Non-pigmented ciliary epithelial cell (primary cell): ENCODE data around the gene FHOD1.

Experiments used
- DNase-seq: peaks from one replicate; pipeline ENCODE4 v3.0.0-alpha.2; 2010; ENCODE audit warnings: low read depth

FHOD1 gene

DNA sequence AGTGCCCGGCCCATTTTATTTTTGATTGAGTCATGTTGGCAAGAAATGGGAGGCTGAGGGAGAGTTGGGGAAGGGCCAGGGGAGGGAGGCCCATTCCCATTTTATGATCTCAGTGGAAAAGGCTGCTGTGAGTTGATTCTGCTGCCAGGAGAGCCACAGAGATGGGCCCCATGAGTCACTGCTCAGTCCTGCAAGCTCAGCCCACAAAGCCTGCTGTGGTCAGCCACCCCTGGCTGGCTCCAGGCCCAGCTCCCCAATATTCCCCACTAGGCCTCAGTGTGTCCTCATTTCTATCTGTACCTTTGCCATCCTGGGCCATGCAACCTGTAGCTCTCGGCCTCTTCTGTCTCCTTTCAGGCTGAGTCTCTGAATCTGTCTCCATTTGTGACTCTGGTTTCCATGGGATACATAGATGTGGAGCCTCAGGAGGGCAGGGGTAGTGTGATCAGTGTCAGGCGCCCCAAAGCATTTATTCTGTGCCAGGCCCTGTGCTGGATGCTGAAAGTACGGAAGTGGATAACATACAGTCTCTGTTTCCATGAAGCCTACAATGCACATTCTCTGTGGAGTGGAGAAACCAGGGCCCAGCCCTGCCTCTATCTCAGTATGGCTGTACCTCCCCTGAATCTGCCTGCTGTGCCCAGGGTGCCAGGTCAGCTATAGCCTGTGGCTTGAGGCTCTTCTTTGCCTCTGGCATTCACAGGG, 30.2 kb upstream of the FHOD1 start:
- peak; percentile 97 for DNase-seq

GRCh38 chr16:67275321-67275720, 28.0 kb upstream of the FHOD1 start:
- DNase-seq = no peak

- no peak for DNase-seq
Measured at GRCh38 chr16:67271446-67271845, 24.2 kb upstream of the FHOD1 start.

GRCh38 chr16:67270931-67271338, 23.7 kb upstream of the FHOD1 start:
- no peak for DNase-seq

- no peak for DNase-seq
Measured at GRCh38 chr16:67269766-67270165, 22.5 kb upstream of the FHOD1 start.

- no peak for DNase-seq
Measured at GRCh38 chr16:67268136-67268579, 20.9 kb upstream of the FHOD1 start.

- DNase-seq = no peak
Measured at GRCh38 chr16:67265834-67266233, 18.6 kb upstream of the FHOD1 start.

DNA sequence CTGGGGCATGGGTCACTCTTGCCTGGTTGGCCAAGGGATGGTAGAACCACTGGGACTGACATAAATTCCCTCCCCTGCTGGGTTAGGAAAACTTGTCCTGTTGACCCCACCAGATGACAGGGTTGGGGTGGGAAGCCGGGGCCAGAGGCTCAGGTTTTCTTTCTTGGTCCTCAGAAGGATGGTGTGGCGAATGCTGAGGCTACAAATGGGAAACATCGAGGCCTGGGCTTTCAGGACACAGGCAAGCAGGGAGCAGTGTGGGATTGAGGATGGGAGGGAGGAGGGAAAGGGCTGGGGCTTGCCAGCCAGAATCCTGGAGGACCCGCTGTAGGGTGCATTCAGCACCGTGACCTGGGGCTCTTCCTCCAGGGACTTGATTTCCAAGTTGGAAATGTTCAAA, 17.6 kb upstream of the FHOD1 start:
- no peak for DNase-seq

DNA sequence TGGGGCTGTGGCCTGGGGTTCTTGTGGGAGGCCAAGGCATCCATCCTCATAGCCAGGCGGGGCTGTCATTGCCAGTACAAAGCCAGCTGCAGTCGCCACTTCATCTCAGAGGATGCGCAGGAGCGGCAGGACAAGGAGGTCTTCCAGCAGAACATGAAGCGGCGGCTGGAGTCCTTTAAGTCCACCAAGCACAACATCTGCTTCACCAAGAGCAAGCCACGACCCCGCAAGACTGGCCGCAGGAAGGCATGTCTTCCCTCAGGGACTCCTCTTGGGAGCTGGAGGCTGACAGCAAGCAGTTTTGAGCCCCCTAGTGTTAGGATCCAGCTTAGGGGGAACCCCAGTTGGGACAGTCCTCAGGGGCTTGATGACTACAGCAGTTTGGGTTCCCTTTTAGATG, 17.0 kb upstream of the FHOD1 start:
- DNase-seq = no peak

DNA sequence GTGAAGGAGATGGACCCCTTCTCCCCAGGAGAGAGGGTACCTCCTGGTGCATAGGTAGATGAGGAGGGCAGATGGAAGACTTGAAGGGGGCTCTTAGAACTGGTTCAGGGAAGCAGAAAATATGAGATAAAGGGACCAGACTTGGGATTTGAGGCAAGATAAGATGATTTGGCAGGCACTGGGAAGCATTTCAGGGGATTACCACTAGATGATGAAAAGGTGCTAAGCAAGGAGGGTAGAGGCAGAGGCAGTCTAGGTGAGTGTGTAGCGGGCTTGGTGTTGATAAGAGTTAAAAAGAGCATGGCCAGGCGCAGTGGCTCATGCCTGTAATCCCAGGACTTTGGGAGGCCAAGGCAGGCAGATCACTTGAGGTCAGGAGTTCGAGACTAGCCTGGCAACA, 15.9 kb upstream of the FHOD1 start:
- DNase-seq = no peak

DNA sequence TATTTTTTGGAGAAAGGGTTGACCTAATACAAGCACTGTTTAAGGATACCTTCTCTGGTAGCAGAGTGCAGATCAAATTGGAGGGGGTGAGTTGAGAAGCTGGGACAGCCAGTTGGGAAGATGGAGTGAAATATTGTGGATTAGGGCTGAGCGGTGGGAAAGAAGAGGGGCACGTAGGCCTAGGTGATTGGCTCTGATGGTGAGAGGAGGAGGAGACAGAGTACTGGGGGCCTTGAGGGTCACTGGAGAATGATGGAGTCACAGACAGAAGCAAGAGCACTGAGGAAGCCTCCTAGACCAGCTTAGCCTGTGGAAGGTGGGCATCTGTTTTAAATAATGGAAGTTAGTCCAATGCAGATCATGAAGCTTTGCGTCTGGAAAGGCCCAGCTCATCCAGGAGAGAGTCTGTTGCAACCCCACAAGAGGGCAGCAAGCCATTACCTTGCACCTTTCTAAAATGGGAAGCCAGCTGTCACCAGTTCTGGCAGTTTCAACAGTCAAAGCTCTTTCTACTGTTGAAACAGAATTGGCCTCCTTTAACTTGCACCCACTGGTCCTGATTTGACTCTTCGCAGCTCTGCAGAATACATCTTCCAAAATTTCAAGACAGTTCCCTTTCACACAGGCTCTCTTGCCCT, 13.3 kb upstream of the FHOD1 start:
- DNase-seq = no peak

DNA sequence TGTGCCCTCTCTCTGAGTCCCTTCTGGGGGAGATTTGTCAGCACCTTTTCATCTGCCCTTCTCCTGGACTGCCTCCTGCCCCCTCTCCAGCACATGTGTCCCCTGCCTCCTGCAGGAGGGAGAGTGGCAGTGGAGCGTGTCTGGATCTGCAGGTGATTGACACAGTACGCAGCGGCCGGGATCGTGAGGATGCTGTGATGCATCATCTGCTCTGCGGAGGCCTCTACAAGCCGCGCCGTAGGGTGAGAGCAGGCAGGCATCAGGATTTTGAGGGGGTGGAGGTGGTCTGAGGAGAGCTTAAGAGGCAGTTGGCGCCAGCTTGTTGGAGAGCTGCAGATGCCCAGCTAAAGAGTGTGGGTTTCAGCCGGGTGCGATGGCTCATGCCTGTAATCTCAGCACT, 12.4 kb upstream of the FHOD1 start:
- no peak for DNase-seq

DNA sequence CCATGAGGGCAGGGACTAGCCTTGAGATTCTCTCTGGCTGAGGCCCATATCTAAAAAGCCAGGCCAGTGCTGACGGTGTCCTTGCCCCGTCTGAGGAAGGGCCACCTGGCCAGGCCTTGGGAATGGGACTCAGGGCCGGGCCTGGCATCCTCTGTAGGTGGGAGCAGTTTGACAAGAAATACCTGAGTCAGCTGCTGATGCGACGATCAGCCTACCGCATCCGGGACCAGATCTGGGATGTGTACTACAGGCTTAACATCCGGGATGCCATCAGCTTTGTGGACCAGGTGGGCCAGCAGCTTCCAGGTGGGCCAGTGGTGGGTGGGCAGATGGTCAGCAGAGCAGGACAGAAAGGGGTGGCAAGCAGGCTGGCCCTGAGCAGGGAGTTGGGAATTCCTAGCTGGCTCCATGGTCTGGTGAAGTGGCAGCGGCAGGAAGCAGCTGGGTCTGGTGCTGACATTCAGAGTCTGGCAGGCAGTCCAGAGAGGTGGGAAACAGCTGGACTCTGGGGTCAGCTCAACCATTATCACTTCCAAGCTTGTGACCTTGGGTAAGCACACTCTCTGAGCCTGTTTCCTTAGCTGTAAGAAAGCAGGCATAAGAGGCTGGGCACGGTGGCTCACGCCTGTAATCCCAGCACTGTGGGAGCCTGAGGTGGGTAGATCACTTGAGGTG, 11.0 kb upstream of the FHOD1 start:
- DNase-seq = no peak

DNA sequence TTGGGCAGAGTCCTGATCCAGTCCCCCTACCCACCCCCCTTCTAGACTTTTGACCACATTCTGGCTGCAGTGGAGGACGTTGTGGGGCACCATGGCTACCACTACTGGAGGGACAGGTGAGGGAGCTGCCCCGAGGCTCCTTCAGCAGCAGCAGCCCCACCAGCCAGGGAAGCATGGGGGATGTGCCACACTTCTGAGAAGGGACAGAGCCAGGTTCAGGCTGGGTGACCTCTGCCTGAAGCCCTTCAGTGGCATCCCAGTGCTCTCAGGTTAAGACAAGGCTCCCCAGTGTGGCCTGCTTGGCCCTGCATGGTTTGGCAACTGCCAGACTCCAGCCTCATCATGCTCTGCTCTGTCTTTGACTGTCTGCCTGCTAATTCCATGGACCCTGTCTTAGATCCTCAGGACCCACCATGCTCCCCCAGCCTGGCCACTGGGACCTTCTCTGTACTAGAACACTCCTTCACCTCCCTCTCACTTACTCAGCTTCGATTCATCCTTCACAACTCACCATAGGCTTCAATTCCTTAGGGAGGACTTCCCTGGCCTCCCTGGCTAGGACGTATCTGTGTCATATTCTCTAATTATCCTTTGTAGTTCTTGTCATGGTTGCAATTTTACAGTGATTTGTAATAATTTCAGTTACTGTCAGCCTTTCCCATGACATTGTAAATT, 10.3 kb upstream of the FHOD1 start:
- no peak for DNase-seq

- no peak for DNase-seq
Measured at GRCh38 chr16:67256701-67257230, 9.5 kb upstream of the FHOD1 start.

- no peak for DNase-seq
Measured at GRCh38 chr16:67255553-67256221, 8.4 kb upstream of the FHOD1 start.

DNA sequence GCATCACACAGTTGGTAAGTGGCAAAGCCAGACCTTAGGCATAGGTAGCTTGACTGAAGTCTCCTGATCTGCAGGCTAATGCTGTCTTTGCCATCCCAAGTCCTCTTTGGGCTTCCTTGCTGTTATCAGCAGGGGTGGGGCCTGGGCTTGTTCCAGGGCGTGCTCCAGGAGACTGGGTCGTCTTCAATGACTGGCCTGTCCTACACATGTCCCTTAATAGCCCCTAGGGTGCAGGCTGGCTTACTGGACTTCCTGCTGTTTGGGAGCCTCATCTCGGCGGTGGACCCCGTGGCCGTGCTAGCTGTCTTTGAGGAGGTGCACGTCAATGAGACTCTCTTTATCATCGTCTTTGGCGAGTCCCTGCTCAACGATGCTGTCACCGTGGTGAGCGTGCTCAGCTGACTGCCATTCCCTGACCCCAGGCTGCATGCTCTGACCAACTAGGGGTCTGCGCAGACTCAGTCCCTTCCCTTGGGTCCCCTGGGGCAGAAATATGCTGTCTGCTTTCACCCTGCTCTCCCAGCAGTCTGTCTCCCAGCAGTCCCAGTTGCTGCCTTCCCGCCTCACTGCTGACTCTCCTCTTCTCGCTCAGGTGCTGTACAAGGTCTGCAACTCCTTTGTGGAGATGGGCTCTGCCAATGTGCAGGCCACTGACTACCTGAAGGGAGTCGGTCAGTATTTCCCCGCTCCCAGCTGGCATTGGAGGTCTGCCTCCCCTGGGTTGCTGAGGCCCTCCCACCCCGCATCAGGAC, 7.7 kb upstream of the FHOD1 start:
- DNase-seq = no peak

DNA sequence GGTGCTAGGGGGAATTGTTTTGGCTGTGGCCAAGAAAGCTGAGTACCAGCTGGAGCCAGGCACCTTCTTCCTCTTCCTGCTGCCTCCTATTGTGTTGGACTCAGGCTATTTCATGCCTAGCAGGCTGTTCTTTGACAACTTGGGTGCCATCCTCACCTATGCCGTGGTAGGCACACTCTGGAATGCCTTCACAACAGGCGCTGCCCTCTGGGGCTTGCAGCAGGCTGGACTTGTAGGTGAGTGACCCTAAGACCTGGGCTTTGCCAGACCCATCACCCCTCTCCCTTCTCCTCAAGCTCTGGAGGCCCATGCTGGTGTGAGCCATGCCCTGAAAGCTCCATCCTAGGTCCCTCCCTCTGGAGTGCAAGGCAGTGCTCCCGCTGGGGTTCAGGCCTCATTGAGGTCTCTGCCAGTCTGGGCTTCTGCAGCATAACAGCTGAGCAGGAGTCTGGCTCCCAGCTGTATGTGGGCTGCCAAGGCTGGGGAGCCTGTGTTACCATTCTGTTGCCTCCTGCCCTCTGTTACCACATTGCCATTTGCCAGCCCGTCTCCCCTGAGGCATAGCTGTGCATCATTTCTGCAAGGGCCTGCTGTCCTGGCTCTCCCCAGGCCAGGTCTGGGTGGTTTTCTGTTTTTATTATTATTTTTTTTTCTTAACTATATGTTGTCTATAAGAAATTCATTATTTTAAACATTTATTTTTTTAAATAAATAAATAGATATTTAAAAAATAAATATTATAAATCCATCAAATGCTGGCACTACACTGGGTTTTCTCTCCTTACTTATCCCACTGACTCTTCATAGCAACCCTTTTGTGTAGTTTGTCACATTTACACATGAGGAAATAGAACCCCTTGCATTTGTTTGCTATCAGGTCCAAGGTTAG, 5.6 kb upstream of the FHOD1 start:
- no peak for DNase-seq

- DNase-seq = no peak
Measured at GRCh38 chr16:67250045-67250327, 2.7 kb upstream of the FHOD1 start.
